Gastrocnemius medialis (tissue), 4 donors: ENCODE results near the gene LSM14A. TPM values are rescaled to one million over a fixed set of nuclear protein-coding genes. Genes with fewer than 3 reads are reported as not detected.
"Not testable (repeated sequence)": the region's sequence is repeated elsewhere in the genome, so short reads cannot be mapped to it uniquely, and the experiment has no call there.

Experiments used
- ATAC-seq, 2 donors: fragments of 150-250 bp; one replicate each; pipeline ENCODE4 v1.9.1; 2016
- DNase-seq, 2 donors: peaks; one replicate each; pipeline ENCODE4 v3.0.0-alpha.2; 2019
- H3K27ac ChIP-seq, 4 donors: fragments of 200-600 bp; sonication (generic); 1 replicate in 1 of 4; 2 replicates in 3 of 4; pipeline ENCODE4 v1.5.1; 2016 to 2018; ENCODE audit warnings: mild to moderate bottlenecking in 2 of 4, moderate library complexity in 1 of 4
- H3K27me3 ChIP-seq, 3 donors: fragments of 200-600 bp; sonication (generic) in 2 of 3; 1 replicate in 1 of 3; 2 replicates in 2 of 3; pipeline versions ENCODE4 v1.5.1 to v1.6.0; 2016 to 2019; ENCODE audit warnings: mild to moderate bottlenecking in 1 of 3, moderate library complexity in 1 of 3
- H3K36me3 ChIP-seq, 2 donors: fragments of 200-600 bp; sonication (generic) in 1 of 2; one replicate each; pipeline ENCODE4 v1.5.1; 2017 to 2018
- H3K4me1 ChIP-seq, 2 donors: fragments of 200-600 bp; sonication (generic) in 1 of 2; one replicate each; pipeline ENCODE4 v1.5.1; 2016 to 2017; ENCODE audit warnings: mild to moderate bottlenecking in 2 of 2
- H3K4me3 ChIP-seq, 4 donors: fragments of 200-600 bp; sonication (generic) in 3 of 4; 1 replicate in 1 of 4; 2 replicates in 3 of 4; pipeline ENCODE4 v1.5.1; 2016 to 2019; ENCODE audit warnings: mild to moderate bottlenecking in 2 of 4
- H3K9me3 ChIP-seq, 3 donors: fragments of 200-600 bp; sonication (generic) in 2 of 3; 1 replicate in 1 of 3; 2 replicates in 2 of 3; pipeline ENCODE4 v1.5.1; 2016 to 2019
- POLR2A ChIP-seq, 2 donors: fragments of 450-650 bp; IDR thresholded peaks; one replicate each; pipeline ENCODE4 v1.6.1; 2017; ENCODE audit warnings: antibody characterized with exemption in 2 of 2, mild to moderate bottlenecking in 2 of 2, moderate library complexity in 2 of 2
- in situ Hi-C, 4 donors: fragments of 200-750 bp; cut with MboI; loops; one replicate each; pipeline versions ENCODE4 v1.15.0 to v1.8.0; 2017; ENCODE audit warnings: low sequenced_read_pairs in 4 of 4
- intact Hi-C: fragments of 100-400 bp; cut with DNase I; formaldehyde crosslinking; loops from one replicate; pipeline ENCODE4 v1.15.1; 2023; ENCODE audit warnings: low total_unique reads
- total RNA-seq, 4 donors: library from RNA; depleted of rRNA; stranded (reverse); fragments of >200 nt; gene quantifications; one replicate each; pipeline versions ENCODE4 v1.1.0 to v1.2.3, GENCODE V29; 2016
- TF ChIP-seq, protein P1 (sequence below), 5 experiments: fragments of 450-650 bp in 3 of 5; fragments of 200-600 bp in 2 of 5; sonication (generic) in 2 of 5; IDR thresholded peaks in 4 of 5; conservative IDR thresholded peaks in 1 of 5; 1 replicate in 4 of 5; 2 replicates in 1 of 5; pipeline ENCODE4 v1.5.1; 2016 to 2019; ENCODE audit warnings: antibody characterized with exemption in 5 of 5, mild to moderate bottlenecking in 3 of 5, moderate library complexity in 3 of 5

LSM14A gene
- total RNA-seq, 4 donors from 2014 or later: 104 to 120 (median 115) TPM

- Histone ChIP-seq H3K9me3 (no peaks in the 10 kb centered on the region), H3K36me3 (no peaks in the 10 kb centered on the region), H3K4me1 (no peaks in the 10 kb centered on the region), H3K27ac (no peak overlapping the region), H3K4me3 (no peak overlapping the region), H3K27me3 (no peaks in the 10 kb centered on the region)
- intact Hi-C loops: no loop called here
- ATAC-seq: no peak
- DNase-seq: no peak
- no peak for TF ChIP-seq POLR2A (IDR thresholded peaks at IDR 0.05)
- TF ChIP-seq, protein P1, sequence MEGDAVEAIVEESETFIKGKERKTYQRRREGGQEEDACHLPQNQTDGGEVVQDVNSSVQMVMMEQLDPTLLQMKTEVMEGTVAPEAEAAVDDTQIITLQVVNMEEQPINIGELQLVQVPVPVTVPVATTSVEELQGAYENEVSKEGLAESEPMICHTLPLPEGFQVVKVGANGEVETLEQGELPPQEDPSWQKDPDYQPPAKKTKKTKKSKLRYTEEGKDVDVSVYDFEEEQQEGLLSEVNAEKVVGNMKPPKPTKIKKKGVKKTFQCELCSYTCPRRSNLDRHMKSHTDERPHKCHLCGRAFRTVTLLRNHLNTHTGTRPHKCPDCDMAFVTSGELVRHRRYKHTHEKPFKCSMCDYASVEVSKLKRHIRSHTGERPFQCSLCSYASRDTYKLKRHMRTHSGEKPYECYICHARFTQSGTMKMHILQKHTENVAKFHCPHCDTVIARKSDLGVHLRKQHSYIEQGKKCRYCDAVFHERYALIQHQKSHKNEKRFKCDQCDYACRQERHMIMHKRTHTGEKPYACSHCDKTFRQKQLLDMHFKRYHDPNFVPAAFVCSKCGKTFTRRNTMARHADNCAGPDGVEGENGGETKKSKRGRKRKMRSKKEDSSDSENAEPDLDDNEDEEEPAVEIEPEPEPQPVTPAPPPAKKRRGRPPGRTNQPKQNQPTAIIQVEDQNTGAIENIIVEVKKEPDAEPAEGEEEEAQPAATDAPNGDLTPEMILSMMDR (IDR thresholded peaks at IDR 0.05 in 4 of 5, conservative IDR thresholded peaks at IDR 0.05 in 1 of 5): no peak
- in situ Hi-C loops: no loop called here
Measured at GRCh38 chr19:34128558-34129250, 43.6 kb upstream of the LSM14A start.

- intact Hi-C loops: no loop called here
Measured at GRCh38 chr19:34131100-34131499, 41.2 kb upstream of the LSM14A start.

GRCh38 chr19:34132145-34132544, 40.2 kb upstream of the LSM14A start:
- intact Hi-C loops, H3K4me3 ChIP-seq: not testable (repeated sequence)

More at GRCh38 chr19:34131100-34131499, 41.2 kb upstream of the LSM14A start:
- Histone ChIP-seq H3K4me1 (peaks cover 0 to 5% of the 10 kb centered on the region in 2 donors), H3K27me3 (no peaks in the 10 kb centered on the region), H3K27ac (no peak overlapping the region), H3K4me3 (no peak overlapping the region), H3K9me3 (no peaks in the 10 kb centered on the region), H3K36me3 (no peaks in the 10 kb centered on the region)
- TF ChIP-seq, protein P1 (IDR thresholded peaks at IDR 0.05 in 4 of 5, conservative IDR thresholded peaks at IDR 0.05 in 1 of 5): no peak
- TF ChIP-seq POLR2A (IDR thresholded peaks at IDR 0.05): no peak
- DNase-seq (no peak), ATAC-seq (no peak)
- in situ Hi-C loops: no loop called here

DNA sequence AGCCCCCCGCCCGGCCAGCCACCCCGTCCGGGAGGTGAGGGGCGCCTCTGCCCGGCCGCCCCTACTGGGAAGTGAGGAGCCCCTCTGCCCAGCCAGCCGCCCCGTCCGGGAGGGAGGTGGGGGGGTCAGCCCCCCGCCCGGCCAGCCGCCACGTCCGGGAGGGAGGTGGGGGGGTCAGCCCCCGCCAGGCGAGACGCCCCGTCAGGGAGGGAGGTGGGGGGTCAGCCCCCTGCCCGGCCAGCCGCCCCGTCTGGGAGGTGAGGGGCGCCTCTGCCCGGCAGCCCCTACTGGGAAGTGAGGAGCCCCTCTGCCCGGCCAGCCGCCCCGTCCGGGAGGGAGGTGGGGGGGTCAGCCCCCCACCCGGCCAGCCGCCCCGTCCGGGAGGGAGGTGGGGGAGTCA, 39.6 kb upstream of the LSM14A start:
- H3K4me3 ChIP-seq, H3K36me3 ChIP-seq, DNase-seq, in situ Hi-C loops, H3K4me1 ChIP-seq, H3K9me3 ChIP-seq, ATAC-seq, H3K27me3 ChIP-seq, intact Hi-C loops, H3K27ac ChIP-seq: not testable (repeated sequence)

More at GRCh38 chr19:34132145-34132544, 40.2 kb upstream of the LSM14A start:
- H3K9me3 ChIP-seq, ATAC-seq, DNase-seq, H3K4me1 ChIP-seq, H3K27me3 ChIP-seq, in situ Hi-C loops, H3K27ac ChIP-seq, H3K36me3 ChIP-seq: not testable (repeated sequence)

GRCh38 chr19:34134190-34135053, 37.9 kb upstream of the LSM14A start:
- ATAC-seq (peak; percentile 93 to 94), DNase-seq (peak; percentile 60 to 77)
- Histone ChIP-seq H3K36me3 (no peaks in the 10 kb centered on the region), H3K4me1 (peaks cover 0 to 5% of the 10 kb centered on the region in 2 donors), H3K27ac (peak overlapping the region; percentile 87 to 90 (median 89)), H3K27me3 (no peaks in the 10 kb centered on the region), H3K4me3 (peak overlapping the region; percentile 76 to 87 (median 85)), H3K9me3 (no peaks in the 10 kb centered on the region)
- TF ChIP-seq, protein P1 (IDR thresholded peaks at IDR 0.05 in 4 of 5, conservative IDR thresholded peaks at IDR 0.05 in 1 of 5): no peak
- TF ChIP-seq POLR2A (IDR thresholded peaks at IDR 0.05): peak; percentile 62 to 73
- in situ Hi-C loops: no loop called here
- intact Hi-C loops: loop anchor here (1.0 kb wide), 1 partner anchor 38 kb away; the partner anchor contains the start of gene LSM14A
